OCI-LY7 (cell line): ENCODE data around the gene STKLD1. TPM values are rescaled to one million over a fixed set of nuclear protein-coding genes. Genes with fewer than 3 reads are reported as not detected.

Source experiments
- BruUV-seq: library from RNA; stranded (reverse); fragments of 400-500 nt; replicated peaks from 2 replicates; lab custom pipeline; 2021; lab: Mats Ljungman, UMichigan
- CTCF ChIA-PET: fragments of 300-600 bp; sonication (Branson Sonifier 250); formaldehyde crosslinking; loops from one replicate; lab custom pipeline; 2022; ENCODE audit warnings: antibody characterized with exemption; ENCODE audit not compliant: unreplicated experiment; lab: Charles Lee
- POLR2A ChIA-PET: fragments of 300-600 bp; sonication (Branson Sonifier 250); formaldehyde crosslinking; loops from one replicate; lab custom pipeline; 2022; ENCODE audit warnings: antibody characterized with exemption; lab: Charles Lee
- DNase-seq: peaks from one replicate; pipeline ENCODE4 v3.0.0-alpha.2; 2015; ENCODE audit warnings: low spot score
- H2AFZ ChIP-seq: fragments of 200-600 bp; sonication (generic), shearing (Covaris generic); 2 replicates; pipeline ENCODE4 v1.6.1; 2014; ENCODE audit warnings: mild to moderate bottlenecking, antibody characterized with exemption, low read length, moderate library complexity
- H3K27ac ChIP-seq: fragments of 200-600 bp; sonication (generic); 2 replicates; pipeline ENCODE4 v1.5.1; 2014; ENCODE audit warnings: mixed run types, low read depth, mild to moderate bottlenecking, moderate library complexity, low read length, inconsistent platforms; ENCODE audit not compliant: poor library complexity, severe bottlenecking
- H3K36me3 ChIP-seq: fragments of 200-600 bp; sonication (generic); 2 replicates; pipeline ENCODE4 v1.6.1; 2014; ENCODE audit warnings: mild to moderate bottlenecking, antibody characterized with exemption, low read length, moderate library complexity, mixed read lengths; ENCODE audit not compliant: insufficient read depth
- H3K4me1 ChIP-seq: fragments of 200-600 bp; sonication (generic); 2 replicates; pipeline ENCODE4 v1.5.1; 2014; ENCODE audit warnings: mild to moderate bottlenecking, low read length; ENCODE audit not compliant: insufficient read depth, poor library complexity, severe bottlenecking
- H3K4me2 ChIP-seq: fragments of 200-600 bp; sonication (generic); 2 replicates; pipeline ENCODE4 v1.6.1; 2014; ENCODE audit warnings: mild to moderate bottlenecking, low read length
- H3K4me3 ChIP-seq: fragments of 200-600 bp; sonication (generic); 2 replicates; pipeline ENCODE4 v1.5.1; 2014; ENCODE audit warnings: mild to moderate bottlenecking, low read depth, low read length; ENCODE audit not compliant: poor library complexity, severe bottlenecking
- H3K79me2 ChIP-seq: fragments of 200-600 bp; sonication (generic); 2 replicates; pipeline ENCODE4 v1.6.1; 2016; ENCODE audit warnings: low read depth, mild to moderate bottlenecking, low read length, moderate library complexity, mixed read lengths; ENCODE audit not compliant: insufficient read depth
- H3K9me2 ChIP-seq: fragments of 200-600 bp; sonication (generic); 2 replicates; pipeline ENCODE4 v1.6.1; 2016; ENCODE audit warnings: mild to moderate bottlenecking, low read length, mixed read lengths; ENCODE audit not compliant: insufficient read depth
- H3K9me3 ChIP-seq: fragments of 200-600 bp; sonication (generic); 2 replicates; pipeline ENCODE4 v1.6.1; 2014; ENCODE audit warnings: mild to moderate bottlenecking, mixed run types, low read length, mixed read lengths
- H4K20me1 ChIP-seq: fragments of 200-600 bp; sonication (generic); 2 replicates; pipeline ENCODE4 v1.6.1; 2014; ENCODE audit warnings: mild to moderate bottlenecking, antibody characterized with exemption, low read length, moderate library complexity, mixed read lengths; ENCODE audit not compliant: insufficient read depth
- CTCF ChIP-seq: fragments of 200-600 bp; sonication (generic); conservative IDR thresholded peaks from 2 replicates; pipeline ENCODE4 v1.5.1; 2014; ENCODE audit warnings: mild to moderate bottlenecking, antibody characterized with exemption, low read length, moderate library complexity, mixed read lengths
- EZH2phosphoT487 ChIP-seq: fragments of 200-600 bp; sonication (generic); IDR thresholded peaks from 2 replicates; pipeline ENCODE4 v1.6.1; 2018; ENCODE audit warnings: low read depth, borderline replicate concordance, mild to moderate bottlenecking, mixed run types, antibody characterized with exemption, low read length, moderate library complexity, mixed read lengths
- intact Hi-C: fragments of 100-400 bp; cut with micrococcal nuclease; formaldehyde crosslinking; loops from one replicate; pipeline ENCODE4 v1.10.0; 2022; ENCODE audit not compliant: unreplicated experiment
- total RNA-seq, 2 experiments: library from RNA; depleted of rRNA in 1 of 2; stranded (reverse); fragments of >200 nt in 1 of 2; shearing (Covaris generic) in 1 of 2; gene quantifications; 2 replicates each; pipeline ENCODE4 v1.2.3, GENCODE V29; 2014 to 2022

Gene STKLD1
- total RNA-seq, 2 experiments from 2014 or later: 1.4 to 1.7 TPM

- Histone ChIP-seq H3K4me1 (peaks cover 10% of the 10 kb centered on the region), H3K9me3 (0 out of 2 replicates have a peak, but pooled peaks cover 7% of the 10 kb centered on the region), H3K9me2 (no peaks in the 10 kb centered on the region), H2AFZ (no peak overlapping the region), H3K27ac (no peak overlapping the region), H4K20me1 (peaks cover 7% of the 10 kb centered on the region), H3K36me3 (peaks cover 4% of the 10 kb centered on the region; the same call in 1 of the 2 replicates), H3K4me2 (no peak overlapping the region), H3K4me3 (no peak overlapping the region), H3K79me2 (peaks cover 23% of the 10 kb centered on the region)
- TF ChIP-seq CTCF: no peak
- no peak for TF ChIP-seq EZH2phosphoT487
- no TSS peak for BruUV-seq
- POLR2A ChIA-PET: interaction anchor here (1.3 kb wide), 1 partner anchor 13 kb away, joined by 3 read pairs; no protein-coding TSS in a partner anchor
- DNase-seq: no peak
- CTCF ChIA-PET: no interaction called here
- intact Hi-C loops: no loop called here
Observed at GRCh38 chr9:133378408-133378962, 2.3 kb downstream of the STKLD1 start.

GRCh38 chr9:133379153-133380086 lies 3.3 kb downstream of the STKLD1 start:
- POLR2A ChIA-PET: interaction anchor here (1.3 kb wide), 1 partner anchor 14 kb away, joined by 3 read pairs; no protein-coding TSS in a partner anchor
- Histone ChIP-seq H3K4me1 (peaks cover 10% of the 10 kb centered on the region), H3K4me3 (no peak overlapping the region), H3K36me3 (no peaks in the 10 kb centered on the region), H3K9me3 (0 out of 2 replicates have a peak, but pooled peaks cover 7% of the 10 kb centered on the region), H3K4me2 (no peak overlapping the region), H2AFZ (no peak overlapping the region), H3K27ac (no peak overlapping the region), H3K9me2 (no peaks in the 10 kb centered on the region), H3K79me2 (peaks cover 14% of the 10 kb centered on the region), H4K20me1 (peaks cover 7% of the 10 kb centered on the region)
- intact Hi-C loops: no loop called here
- TF ChIP-seq EZH2phosphoT487 (no peak), CTCF (no peak)
- no TSS peak for BruUV-seq
- no peak for DNase-seq
- CTCF ChIA-PET: no interaction called here
